NCI-H446 (cell line): ENCODE measurements around the gene ZNF511.
A peak's percentile ranks its signal among the peaks of the same experiment; 100 is the strongest.
"Not testable (repeated sequence)": the region's sequence is repeated elsewhere in the genome, so short reads cannot be mapped to it uniquely, and the experiment has no call there.

ENCODE experiments used
- DNase-seq, 2 experiments: peaks; one replicate each; lab custom pipeline; 2025; lab: John Stamatoyannopoulos, UW

Gene ZNF511

DNA sequence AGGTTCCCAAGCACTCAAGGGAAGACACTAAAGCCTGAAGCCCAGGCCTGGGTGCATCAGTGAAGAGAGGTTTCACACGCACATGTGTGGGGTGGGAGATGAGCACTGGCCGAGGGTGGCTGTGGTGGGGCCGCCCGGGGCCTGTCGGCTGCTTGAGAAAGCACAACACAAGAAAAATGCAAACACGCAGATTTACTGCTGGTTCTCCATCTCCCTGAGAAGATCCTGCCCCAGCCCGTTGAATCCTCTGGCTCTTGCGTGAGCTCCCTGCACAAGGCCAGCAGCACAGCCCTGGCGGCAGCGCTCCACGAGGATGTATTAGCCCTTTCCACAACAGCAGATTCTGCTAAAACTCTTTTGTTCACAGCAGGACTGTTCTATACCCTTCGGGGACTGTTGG is 6.2 kb downstream of the ZNF511 start:
- DNase-seq = no peak

DNA sequence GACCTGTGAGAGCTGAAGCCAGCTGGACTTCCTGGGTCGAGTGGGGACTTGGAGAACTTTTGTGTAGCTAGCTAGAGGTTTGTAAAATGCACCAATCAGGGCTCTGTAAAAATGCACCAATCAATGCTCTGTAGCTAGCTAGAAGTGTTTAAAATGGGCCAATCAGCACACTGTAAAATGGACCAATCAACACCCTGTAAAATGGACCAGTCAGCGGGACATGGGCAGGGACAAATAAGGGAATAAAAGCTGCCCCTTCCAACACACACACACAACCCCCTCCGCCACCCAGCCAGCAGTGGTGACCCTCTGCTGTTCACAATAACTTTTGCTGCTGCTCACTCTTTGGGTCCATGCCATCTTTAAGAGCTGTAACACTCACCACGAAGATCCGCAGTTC is 7.1 kb downstream of the ZNF511 start:
- DNase-seq = no peak

DNA sequence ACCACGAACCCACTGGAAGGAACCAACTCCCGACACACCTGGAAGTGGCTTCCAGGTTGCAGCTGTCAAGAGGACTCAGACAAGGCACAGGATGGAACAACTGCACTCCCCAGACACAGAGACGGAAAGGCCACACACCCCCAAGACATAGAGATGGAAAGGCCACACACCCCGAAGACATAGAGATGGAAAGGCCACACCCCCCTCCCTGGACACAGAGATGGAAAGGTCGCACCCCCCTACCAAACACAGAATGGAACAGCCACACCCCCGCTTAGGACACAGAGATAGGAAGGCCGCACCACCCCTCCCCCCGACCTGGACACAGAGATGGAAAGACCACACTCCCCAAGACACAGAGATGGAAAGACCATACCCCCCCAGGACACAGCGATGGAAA is 7.6 kb downstream of the ZNF511 start:
- no peak for DNase-seq

DNA sequence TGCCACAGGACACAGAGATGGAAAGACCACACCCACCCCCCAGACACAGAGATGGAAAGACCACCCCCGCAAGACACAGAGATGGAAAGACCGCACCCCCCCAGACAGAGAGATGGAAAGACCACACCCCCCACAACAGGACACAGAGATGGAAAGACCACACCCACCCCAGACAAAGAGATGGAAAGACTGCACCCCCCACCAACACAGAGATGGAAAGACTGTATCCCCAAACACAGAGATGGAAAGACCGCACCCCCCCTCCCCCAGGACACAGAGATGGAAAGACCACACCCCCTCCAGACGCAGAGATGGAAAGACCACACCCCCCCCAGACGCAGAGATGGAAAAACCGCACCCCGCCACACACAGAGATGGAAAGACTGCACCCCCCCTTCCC is 8.0 kb downstream of the ZNF511 start:
- DNase-seq = no peak

DNA sequence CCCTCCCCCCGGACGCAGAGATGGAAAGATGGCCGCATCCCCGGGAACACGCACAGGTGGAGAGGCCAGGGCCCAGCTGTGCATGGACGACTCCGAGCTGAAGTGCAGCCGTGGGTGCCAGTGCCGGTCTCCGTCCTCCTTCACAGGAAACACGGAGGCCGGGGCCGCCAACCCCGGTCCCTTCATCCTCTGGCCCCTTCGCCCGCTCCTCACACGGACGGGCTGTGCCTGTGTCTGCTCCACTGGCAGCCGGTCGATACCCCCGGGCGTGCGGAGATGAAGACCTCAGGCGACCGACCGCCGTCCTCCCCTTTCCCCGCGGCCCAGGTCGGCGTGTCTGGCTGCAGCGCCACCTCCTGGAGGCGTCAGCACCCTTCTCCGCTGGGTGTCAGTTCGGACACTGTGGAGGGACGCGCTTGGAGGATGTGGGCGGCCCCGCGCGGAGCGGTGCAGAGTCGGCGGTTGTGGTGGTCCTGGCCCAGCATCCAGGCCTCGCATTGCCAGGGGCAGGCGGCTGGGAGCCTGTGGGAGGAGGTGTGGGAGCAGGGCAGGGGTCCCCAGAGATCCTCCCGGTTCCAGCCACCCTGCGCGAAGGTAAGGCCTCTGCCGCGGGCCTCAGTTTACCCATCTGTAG is 9.9 kb downstream of the ZNF511 start:
- peak in 1 of 2 experiments; percentile 54 for DNase-seq

DNA sequence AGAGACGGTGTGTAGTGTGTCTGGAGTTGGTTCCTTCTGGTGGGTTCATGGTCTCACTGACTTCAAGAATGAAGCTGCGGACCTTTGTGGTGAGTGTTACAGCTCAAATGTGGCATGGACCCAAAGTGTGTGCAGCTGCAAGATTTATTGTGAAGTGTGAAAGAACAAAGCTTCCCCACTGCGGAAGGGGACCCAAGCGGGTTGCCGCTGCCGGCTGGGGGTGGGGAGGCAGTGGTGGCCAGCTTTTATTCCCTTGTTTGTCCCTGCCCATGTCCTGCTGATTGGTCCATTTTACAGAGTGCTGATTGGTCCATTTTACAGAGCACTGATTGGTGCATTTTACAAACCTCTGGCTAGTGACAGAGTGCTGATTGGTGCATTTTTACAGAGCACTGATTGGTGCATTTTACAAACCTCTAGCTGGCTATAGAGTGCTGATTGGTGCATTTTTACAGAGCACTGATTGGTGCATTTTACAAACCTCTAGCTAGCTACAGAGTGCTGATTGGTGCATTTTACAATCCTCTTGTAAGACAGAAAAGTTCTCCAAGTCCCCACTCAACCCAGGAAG is 12.2 kb downstream of the ZNF511 start:
- DNase-seq = not testable (repeated sequence)

DNA sequence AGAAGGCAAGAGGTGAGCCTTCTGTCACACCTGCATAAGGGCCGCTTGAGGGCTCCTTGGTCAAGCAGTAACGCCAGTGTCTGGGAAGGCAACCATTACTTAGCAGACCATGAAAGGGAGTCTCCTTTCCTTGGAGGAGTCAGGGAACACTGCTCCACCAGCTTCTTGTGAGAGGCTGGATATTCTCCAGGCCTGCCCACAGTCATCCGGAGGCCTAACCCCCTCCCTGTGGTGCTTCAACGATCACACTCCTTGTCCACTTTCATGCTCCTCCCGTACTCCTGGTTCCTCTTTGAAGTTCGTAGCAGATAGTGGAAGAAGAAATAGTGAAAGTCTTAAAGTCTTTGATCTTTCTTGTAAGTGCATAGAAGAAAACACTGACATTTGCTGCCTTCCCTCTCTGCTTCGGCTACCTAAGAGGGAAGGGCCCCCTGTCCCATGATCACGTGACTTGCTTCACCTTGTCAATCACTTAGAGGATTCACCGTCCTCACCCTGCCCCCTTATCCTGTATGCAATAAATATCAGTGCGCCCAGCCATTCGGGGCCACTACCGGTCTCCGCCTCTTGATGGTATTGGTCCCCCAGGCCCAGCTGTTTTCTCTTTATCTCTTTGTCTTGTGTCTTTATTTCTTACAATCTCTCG is 13.5 kb downstream of the ZNF511 start:
- not testable (repeated sequence) for DNase-seq

DNA sequence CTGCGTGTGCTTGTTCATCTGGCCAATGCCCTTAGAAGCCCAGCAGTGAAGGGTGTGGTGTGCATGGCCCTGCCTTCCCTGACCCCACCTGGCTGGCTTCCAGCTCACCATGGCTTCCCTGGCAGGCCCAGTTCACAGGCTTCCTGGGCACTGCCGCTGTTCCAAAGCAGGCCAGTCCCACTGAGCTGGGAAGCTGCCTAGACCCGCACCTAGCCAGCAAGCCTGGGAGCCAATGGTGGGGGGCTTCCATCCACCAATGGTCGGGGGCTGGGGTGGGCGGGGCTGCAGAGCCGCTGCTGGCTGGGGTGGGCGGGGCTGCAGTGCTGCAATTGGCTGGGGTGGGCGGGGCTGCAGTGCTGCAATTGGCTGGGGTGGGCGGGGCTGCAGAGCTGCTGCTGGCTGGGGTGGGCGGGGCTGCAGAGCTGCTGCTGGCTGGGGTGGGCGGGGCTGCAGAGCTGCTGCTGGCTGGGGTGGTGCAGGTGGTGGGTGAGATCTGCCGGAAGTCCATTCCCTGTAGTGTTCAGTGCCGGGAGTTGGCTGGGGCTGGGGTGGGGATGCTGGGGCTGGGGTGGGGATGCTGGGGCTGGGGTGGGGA is 15.6 kb downstream of the ZNF511 start:
- peak in 1 of 2 experiments; percentile 10 for DNase-seq

DNA sequence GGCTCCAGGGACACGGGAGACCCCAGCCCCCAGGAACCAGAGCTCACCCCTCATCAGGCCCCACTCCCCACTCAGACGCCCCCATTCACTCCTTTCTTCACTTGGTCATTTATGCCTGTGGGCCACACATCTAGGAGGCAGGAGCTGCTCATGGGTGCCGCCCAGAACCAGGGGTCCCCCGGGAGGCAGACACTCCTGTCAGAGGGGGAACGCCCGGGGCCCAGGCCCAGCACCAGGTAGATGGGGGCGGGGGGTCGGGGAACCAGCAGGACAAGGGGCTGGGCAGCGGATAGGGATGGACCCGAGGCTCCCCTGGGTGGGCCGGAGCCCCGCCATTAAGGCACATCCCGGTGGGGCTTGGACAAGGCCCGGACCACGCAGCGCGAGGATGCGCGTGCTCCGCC is 16.1 kb downstream of the ZNF511 start:
- DNase-seq = no peak

DNA sequence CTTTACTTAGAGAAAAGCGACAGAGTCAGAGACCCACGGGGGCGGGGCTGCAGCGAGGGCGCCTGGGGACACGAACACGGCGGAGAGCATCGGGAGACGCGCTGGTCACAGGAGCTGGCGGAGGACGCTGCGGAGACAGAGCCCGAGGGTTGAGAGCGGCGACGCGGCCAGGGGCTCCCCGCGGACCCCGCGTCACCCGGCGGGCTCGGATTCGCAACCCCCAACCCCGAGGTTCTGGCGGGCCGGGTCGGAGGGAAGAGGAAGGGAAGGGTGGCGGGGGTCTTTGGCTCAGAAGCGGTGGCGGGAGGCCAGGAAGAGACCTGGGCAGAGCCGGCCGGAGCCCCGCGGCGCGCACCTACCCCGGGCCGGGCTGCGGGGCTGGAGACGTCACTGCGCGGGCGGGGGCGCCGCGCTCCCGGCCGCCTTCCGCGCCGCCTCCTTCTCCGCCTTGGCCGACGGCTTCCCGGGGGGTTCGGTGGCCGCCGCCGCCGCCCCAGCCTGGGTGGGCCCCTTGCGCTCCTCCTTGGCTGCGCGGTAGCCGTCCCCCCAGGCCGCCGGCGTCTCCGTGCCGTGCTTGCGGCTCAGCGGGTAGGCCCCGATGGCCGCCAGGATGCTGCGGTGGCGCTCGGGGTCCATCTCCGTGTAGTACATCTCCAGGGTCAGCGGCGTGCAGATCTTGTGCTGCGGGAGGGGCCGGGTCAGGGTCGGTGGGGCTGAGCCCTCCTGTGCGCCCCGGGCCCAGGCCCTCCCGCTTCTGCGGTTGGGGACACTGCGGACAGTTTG is 16.9 kb downstream of the ZNF511 start:
- DNase-seq = no peak

DNA sequence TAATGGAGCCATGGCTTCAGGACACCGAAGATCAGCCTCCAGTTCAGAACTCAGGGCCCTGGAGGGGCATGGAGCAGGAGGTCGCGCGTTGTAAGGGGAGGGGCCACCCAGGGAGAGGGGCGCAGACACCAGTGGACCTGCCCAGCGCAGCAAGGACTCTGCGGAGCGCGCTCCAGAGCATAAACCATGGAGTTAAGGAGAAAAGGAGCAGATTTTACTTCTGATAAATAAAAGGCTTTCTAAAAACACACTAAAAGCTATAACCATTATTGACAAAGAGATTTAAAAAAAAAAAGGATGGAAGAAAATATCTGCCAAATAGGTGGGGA is 17.5 kb downstream of the ZNF511 start:
- no peak for DNase-seq

DNA sequence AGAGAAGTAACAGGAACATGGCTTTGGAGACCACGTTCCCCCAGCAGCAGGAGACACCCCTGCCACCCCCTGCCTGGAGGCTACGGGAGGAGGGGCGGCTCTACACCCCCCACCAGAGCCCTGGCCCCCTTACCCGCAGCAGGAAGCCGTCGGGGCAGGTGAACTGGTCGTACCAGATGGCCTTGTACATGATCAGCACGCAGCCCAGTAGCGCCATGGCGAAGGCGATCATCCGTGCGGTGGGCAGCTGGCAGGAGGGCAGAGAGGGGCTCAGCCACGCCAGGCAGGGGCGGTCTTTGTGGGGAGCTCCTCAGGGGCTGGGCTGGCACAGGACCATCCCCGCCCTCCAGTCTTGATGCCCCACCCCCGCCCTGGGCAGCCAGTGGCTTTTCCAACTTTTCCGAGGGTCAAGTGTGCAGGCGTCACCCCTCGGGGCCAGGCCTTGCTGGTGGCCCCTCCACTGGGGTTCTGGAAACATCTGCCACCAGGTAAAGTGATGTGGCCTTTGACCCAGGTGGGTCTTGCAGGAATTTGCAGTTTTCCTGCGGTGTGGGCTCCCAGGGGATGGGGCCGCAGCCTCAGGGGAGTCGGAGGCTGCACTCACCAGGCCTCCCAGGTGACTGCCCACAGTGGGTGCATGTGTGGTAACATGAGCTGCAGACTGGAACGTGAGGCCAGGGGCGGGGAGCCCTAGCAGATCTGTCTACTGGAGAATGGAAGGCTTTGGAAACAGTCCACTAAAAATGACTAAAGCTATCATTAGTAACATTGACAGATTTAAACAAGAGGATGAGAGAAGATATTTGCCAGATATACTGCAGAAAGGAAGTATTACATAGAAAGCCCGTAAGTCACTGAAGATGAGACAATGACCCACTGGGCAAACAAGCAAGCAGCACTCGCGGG is 18.3 kb downstream of the ZNF511 start:
- no peak for DNase-seq

DNA sequence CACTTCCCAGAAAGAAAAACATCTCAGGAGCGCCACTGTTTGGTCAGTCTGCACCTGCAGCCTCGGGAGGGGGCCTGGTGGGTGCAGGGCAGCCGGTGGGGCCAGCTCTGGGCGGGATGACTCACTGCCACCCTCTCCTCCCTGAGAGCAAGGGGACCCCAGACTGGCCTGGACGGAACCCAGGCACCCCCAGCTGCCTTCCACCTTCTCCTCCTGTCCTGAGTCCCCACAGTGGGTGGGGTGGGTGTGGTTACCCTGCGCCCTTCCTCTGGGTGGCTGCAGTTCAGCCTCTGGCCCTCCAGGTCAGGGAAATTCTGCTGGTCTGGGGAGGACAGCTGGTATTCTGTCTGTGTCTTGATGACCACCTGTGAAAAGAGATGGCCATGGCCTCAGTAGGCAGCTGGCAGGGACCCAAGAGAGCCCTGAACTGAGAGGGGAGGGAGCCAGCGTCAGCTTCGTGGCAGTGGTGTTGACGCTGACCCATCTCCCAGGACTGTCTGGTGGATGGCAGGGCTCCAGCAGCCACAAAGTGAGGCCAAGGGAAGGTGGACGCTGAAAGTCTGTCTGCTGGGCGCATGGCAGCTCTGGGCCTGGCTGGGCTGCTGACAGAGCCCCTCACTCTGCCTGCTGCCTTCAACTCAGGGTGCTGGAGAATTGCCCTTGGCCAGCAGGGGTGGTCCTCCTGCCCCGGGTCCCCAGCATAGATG is 19.1 kb downstream of the ZNF511 start:
- no peak for DNase-seq

DNA sequence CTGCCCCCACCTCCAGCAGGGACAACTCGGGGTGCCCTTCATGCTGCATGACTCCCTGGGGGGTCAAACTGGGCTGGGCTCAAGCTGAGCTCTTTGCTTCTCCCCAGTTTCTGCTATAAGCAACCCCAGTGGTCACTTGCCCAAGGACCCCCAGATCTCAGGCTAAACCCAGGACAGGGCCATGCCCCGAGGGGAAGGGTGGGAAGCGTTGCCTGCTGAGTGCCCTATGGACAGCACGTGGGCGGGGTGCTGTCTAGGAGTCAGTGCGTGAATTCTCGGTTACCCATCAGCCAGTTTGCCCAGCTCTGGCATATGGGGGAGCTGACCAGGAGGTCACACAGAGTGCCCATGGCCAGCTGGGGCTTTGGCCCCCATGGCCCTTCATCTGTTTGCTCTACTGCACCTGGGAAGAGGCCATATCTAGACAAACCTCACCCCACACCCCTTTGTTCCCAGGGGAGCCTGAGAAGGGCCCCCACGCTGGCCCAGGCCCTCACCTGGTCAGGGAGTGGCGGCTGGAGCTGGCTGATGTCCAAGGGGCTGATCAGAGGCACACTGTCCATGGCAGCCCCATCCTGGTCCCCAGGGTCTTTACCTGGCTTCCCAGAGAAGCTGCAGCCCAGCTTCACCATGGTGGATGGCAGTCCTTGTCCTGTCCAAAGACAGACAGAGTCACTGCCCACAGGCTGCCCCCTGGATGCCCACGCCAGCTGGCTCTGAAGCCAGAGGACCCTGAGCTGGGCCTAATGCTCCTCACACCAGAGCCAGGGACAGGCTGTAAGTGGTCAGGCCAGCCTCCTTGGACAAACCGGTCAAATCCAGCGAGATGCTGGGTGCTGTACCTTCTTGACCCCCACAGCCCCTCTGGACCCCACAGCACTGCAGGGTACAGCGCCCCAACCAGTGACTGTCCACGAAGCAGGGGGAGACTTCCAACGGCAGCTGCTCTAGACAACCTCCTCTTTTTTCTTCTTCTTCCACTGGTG is 19.9 kb downstream of the ZNF511 start:
- no peak for DNase-seq

DNA sequence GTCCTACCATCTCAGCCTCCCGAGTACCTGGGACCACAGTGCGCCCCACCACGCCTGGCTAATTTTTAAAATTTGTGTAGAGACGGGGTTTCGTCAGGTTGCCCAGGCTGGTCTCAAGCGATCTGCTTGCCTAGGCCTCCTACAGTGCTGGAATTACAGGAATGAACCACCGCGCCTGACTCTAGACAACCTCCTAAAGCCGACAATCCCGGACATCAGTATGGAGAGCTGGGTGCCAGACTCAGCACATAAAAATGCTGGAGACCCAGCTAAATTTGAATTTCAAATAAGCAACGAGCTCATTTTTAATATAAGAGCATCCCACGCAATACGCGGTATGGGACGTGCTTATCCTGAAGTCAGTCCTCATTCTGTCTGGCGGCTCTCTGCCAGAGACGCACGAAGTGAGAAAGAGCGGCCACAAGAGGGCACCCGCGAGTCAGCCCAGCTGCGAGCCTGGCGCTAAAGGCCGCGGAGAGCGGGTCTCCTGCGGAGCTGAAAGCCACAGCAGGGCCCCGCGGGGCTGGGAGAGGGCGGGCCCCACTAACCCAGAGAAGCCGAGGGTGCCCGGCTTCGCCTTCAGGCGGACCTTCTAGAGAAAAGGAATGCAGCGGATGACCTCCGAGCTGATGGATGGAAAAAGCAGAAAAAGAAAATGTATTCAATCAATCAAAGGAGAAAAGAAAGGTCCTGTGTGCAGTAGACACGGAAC is 20.9 kb downstream of the ZNF511 start:
- DNase-seq = peak; percentile 9 to 83

DNA sequence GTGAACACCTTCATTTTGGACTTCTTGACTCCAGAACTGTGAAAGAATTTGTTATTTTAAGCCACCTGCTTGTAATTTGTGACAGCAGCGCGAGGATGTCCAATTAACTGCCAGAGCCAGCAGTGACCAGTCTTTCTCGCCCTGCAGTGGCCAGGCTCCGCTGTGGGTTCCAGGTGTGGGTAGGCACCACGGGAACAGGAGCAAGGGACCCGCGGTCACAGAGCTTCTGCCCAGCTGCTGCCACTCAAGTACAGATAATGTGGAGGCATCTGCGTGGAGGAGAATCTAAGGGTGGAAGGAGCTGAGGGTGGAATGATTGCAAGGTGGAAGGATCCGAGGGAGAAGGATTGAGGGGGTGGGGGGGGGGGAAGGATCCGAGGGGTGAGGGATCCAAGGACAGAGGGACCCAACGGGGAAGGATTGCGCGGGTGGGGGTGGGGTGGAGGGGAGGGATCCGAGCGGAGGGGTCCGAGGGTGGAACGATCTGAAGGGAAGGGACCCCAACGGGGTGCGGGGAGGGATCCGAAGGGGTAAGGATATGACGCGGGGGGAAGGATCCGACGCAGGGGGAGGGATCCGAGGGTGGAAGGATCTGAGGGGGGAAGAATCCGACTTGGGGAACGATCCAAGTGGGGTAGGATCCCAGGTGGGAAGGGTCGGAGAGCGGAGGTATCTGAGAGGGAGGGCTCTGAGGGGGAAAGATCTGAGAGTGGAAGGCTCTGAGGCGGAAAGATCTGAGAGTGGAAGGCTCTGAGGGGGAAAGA is 24.4 kb downstream of the ZNF511 start:
- DNase-seq = no peak

DNA sequence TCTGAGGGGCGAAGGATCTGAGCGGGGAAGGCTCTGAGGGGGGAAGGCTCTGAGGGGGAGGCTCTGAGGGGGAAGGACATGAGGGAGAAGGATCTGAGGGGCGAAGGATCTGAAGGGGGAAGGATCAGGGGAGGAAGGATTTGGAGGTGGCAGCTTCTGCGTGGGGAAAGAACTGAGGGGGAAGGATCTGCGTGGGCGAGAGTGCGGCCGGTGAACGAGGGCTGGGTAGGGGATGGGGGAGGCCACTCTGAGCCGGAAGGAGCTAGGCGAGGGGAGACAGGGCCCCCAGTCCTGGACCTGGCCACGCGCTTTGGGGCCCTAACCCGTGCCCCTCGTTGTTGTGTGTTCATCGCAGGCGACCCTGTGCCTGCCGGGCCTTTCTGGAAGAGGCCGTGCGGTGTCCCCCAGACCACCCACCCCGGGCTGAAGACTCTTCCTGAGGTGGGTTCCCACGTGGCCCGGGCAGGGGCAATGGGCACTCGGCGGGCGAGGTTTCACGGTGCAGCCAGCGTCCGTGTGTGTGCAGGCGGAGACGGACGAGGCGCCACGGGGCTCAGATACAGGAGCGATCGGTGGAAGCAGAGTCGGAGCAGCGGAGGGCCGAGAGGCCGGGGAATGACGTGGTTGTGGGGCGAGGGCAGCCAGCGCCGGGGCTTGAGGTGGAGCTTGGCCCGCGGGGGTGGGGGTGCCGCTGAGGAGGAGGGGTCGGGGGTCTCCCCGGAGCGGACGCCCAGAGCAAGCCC is 26.0 kb downstream of the ZNF511 start:
- no peak for DNase-seq
